HepG2 (cell line): ENCODE results near the gene TET3. TPM values are rescaled to one million over a fixed set of nuclear protein-coding genes. Genes with fewer than 3 reads are reported as not detected.

Source experiments
- AKNA ChIP-seq: sonication (generic); formaldehyde crosslinking; IDR thresholded peaks from 2 replicates; pipeline ENCODE4 v1.4.0; 2020; ENCODE audit warnings: missing genetic modification reagents, borderline replicate concordance
- DMAP1 ChIP-seq: IDR thresholded peaks from 2 replicates; pipeline ENCODE4 v1.6.1; 2016
- GATA4 ChIP-seq: sonication (generic); IDR thresholded peaks from 2 replicates; pipeline ENCODE4 v1.6.1; 2016; ENCODE audit warnings: antibody characterized with exemption, low read depth, borderline replicate concordance
- HNRNPK ChIP-seq: fragments of 200-400 bp; formaldehyde crosslinking; IDR thresholded peaks from 2 replicates; pipeline ENCODE4 v1.6.1; 2018; ENCODE audit warnings: low read length, low read depth, moderate library complexity, mild to moderate bottlenecking; ENCODE audit not compliant: poor library complexity, severe bottlenecking
- JUNB ChIP-seq: sonication (generic); formaldehyde crosslinking; IDR thresholded peaks from 2 replicates; pipeline ENCODE4 v1.8.0; 2022; ENCODE audit warnings: missing genetic modification reagents, mild to moderate bottlenecking, borderline replicate concordance
- KDM5B ChIP-seq: sonication (generic); formaldehyde crosslinking; IDR thresholded peaks from 2 replicates; pipeline ENCODE4 v1.4.0; 2020; ENCODE audit warnings: missing genetic modification reagents, mild to moderate bottlenecking, borderline replicate concordance
- SMAD1 ChIP-seq: sonication (generic); formaldehyde crosslinking; IDR thresholded peaks from 2 replicates; pipeline ENCODE4 v1.4.0; 2020; ENCODE audit warnings: missing genetic modification reagents, low read depth, mild to moderate bottlenecking, borderline replicate concordance
- SRSF1 ChIP-seq: fragments of 200-400 bp; formaldehyde crosslinking; optimal IDR thresholded peaks from 2 replicates; pipeline ENCODE3; 2017; ENCODE audit warnings: mild to moderate bottlenecking, low read depth, low read length, moderate library complexity
- TBL1XR1 ChIP-seq: fragments of 150-350 bp; IDR thresholded peaks from 2 replicates; pipeline ENCODE4 v1.6.1; 2014; ENCODE audit warnings: borderline replicate concordance, low read length; ENCODE audit not compliant: partially characterized antibody
- TFE3 ChIP-seq: IDR thresholded peaks from 2 replicates; pipeline ENCODE4 v1.6.1; 2016
- THYN1 ChIP-seq: sonication (generic); formaldehyde crosslinking; IDR thresholded peaks from 2 replicates; pipeline ENCODE4 v1.8.1; 2023; ENCODE audit warnings: low read depth, mild to moderate bottlenecking, moderate library complexity, missing genetic modification reagents, borderline replicate concordance
- ZNF205 ChIP-seq: IDR thresholded peaks from 2 replicates; pipeline ENCODE4 v1.6.1; 2018; ENCODE audit warnings: missing biosample characterization, missing genetic modification reagents
- ZNF251 ChIP-seq: sonication (generic); formaldehyde crosslinking; IDR thresholded peaks from 2 replicates; pipeline ENCODE4 v1.9.0; 2021; ENCODE audit warnings: mild to moderate bottlenecking, missing genetic modification reagents
- ZNF530 ChIP-seq: sonication (generic); formaldehyde crosslinking; IDR thresholded peaks from 2 replicates; pipeline ENCODE4 v1.5.0; 2020; ENCODE audit warnings: low read depth, mild to moderate bottlenecking, missing genetic modification reagents
- ZNF672 ChIP-seq: sonication (generic); formaldehyde crosslinking; IDR thresholded peaks from 2 replicates; pipeline ENCODE4 v1.8.1; 2022; ENCODE audit warnings: missing genetic modification reagents
- ZNF720 ChIP-seq: sonication (generic); formaldehyde crosslinking; IDR thresholded peaks from 2 replicates; pipeline ENCODE4 v1.4.0; 2020; ENCODE audit warnings: missing genetic modification reagents
- ZSCAN22 ChIP-seq: sonication (generic); formaldehyde crosslinking; IDR thresholded peaks from 2 replicates; pipeline ENCODE4 v1.4.0; 2020; ENCODE audit warnings: mild to moderate bottlenecking, missing genetic modification reagents
- ZSCAN5A ChIP-seq: sonication (generic); formaldehyde crosslinking; IDR thresholded peaks from 2 replicates; pipeline ENCODE4 v1.8.0; 2022; ENCODE audit warnings: mild to moderate bottlenecking, missing genetic modification reagents, borderline replicate concordance
- polyA plus RNA-seq, 8 experiments: library from polyadenylated mRNA; depleted of rRNA in 3 of 8; stranded (reverse) in 7 of 8; unstranded in 1 of 8; fragments of >200 nt; fragmentation: Illumina TruSeq in 4 of 8; extraction: Trizol in 4 of 8; gene quantifications; 2 replicates each; pipeline versions ENCODE4 v1.2.1 to v1.2.3, GENCODE V29; 2011 to 2016; ENCODE audit warnings: low read depth in 4 of 8, missing spikeins in 1 of 8, mixed read lengths in 1 of 8; ENCODE audit not compliant: insufficient read depth in 1 of 8
- total RNA-seq, 5 experiments: library from RNA; depleted of rRNA; stranded (reverse); fragments of >200 nt; fragmentation: Illumina TruSeq; extraction: Trizol; gene quantifications; 2 replicates each; pipeline ENCODE4 v1.2.3, GENCODE V29; 2016; ENCODE audit warnings: low read depth in 1 of 5
- TF ChIP-seq, protein P1 (sequence below): sonication (generic); formaldehyde crosslinking; IDR thresholded peaks from 2 replicates; pipeline ENCODE4 v1.4.0; 2020; ENCODE audit warnings: mild to moderate bottlenecking, missing genetic modification reagents, borderline replicate concordance

The TET3 gene
- total and polyA plus RNA-seq, 2 of the 13 experiments (the other 11 are each of a cell fraction or from before 2014, with no cell fraction given): 4.3 to 6.8 TPM

GRCh38 chr2:73981081-73982001, 3.4 kb upstream of the TET3 start (continued):
- TF ChIP-seq AKNA (CRISPR knock-in tag) (no peak), DMAP1 (no peak), ZNF672 (CRISPR knock-in tag) (no peak), ZNF251 (no peak), KDM5B (peak; percentile 62; the same call in 1 of the 2 replicates), ZNF720 (CRISPR knock-in tag) (no peak), SMAD1 (no peak), ZNF205 (CRISPR knock-in tag) (no peak), THYN1 (CRISPR knock-in tag) (no peak), ZSCAN5A (no peak), TFE3 (no peak), JUNB (CRISPR knock-in tag) (no peak), ZSCAN22 (CRISPR knock-in tag) (no peak), HNRNPK (no peak), SRSF1 (no peak), TBL1XR1 (no peak), ZNF530 (CRISPR knock-in tag) (no peak), GATA4 (no peak)
- TF ChIP-seq, protein P1, sequence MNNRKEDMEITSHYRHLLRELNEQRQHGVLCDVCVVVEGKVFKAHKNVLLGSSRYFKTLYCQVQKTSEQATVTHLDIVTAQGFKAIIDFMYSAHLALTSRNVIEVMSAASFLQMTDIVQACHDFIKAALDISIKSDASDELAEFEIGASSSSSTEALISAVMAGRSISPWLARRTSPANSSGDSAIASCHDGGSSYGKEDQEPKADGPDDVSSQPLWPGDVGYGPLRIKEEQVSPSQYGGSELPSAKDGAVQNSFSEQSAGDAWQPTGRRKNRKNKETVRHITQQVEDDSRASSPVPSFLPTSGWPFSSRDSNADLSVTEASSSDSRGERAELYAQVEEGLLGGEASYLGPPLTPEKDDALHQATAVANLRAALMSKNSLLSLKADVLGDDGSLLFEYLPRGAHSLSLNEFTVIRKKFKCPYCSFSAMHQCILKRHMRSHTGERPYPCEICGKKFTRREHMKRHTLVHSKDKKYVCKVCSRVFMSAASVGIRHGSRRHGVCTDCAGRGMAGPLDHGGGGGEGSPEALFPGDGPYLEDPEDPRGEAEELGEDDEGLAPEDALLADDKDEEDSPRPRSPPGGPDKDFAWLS (CRISPR knock-in tag): no peak
